ENCODE measurements around the gene LRRK2.
A peak's percentile ranks its signal among the peaks of the same experiment; 100 is the strongest.

The LRRK2 gene

DNA sequence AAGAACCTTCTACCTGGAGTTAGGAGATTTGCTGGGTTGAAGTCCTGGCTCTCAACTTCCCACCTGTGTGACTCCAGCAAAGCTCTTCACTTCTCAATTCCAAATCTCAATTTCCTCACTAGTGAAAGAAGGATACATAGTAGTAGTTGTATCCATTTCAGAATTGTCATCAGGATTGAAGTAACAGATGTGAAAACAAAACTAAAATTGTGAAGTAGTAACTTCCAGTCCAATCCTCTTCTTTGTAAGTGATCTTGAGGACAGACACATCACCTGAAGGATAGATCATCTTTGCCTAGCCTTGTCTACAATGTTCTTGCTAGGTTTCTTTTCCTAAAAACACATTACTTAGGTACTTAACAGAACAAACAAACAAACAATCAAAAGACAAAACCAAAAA lies 1.2 kb upstream of the LRRK2 start:
- DNase-seq (ENCODE audit: low read depth): no peak
- H3K4me3 ChIP-seq (ENCODE audit: low read length): no peak overlapping the region
- TF ChIP-seq, protein P1, sequence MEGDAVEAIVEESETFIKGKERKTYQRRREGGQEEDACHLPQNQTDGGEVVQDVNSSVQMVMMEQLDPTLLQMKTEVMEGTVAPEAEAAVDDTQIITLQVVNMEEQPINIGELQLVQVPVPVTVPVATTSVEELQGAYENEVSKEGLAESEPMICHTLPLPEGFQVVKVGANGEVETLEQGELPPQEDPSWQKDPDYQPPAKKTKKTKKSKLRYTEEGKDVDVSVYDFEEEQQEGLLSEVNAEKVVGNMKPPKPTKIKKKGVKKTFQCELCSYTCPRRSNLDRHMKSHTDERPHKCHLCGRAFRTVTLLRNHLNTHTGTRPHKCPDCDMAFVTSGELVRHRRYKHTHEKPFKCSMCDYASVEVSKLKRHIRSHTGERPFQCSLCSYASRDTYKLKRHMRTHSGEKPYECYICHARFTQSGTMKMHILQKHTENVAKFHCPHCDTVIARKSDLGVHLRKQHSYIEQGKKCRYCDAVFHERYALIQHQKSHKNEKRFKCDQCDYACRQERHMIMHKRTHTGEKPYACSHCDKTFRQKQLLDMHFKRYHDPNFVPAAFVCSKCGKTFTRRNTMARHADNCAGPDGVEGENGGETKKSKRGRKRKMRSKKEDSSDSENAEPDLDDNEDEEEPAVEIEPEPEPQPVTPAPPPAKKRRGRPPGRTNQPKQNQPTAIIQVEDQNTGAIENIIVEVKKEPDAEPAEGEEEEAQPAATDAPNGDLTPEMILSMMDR (conservative IDR thresholded peaks at IDR 0.05; ENCODE audit: low read depth, low read length): no peak

DNA sequence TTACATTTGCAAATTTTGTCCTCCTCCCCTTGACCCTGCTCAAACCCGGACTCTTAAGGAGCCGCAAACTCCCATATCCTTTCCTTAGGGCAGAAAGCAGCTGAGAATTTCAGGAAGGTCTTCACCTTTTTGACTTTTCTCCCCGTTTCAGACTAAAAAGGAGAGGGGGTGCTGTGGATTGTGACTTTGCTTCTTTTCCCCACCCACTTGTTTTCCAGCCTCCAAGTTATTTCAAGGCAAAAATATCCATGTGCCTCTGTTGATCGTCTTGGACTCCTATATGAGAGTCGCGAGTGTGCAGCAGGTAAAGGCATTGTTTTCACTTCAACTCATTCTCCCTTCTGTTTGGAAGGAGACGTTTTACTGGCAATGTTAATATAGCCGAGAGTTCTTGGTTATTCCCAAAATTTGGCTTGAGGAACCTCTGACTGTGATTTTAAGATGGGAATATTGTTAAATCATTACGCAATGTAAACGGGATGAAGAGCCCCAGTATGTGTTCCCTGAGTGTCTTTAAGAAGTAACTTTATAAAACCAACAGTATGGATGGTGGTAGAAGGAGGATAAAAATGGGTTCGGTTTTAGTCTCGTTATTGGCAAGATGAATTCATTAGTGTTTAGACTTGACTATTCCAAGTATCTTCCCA lies 663 bp downstream of the LRRK2 start:
- no peak for DNase-seq (ENCODE audit: low read depth)
- TF ChIP-seq, protein P1 (conservative IDR thresholded peaks at IDR 0.05; ENCODE audit: low read depth, low read length): no peak
- peak overlapping the region; percentile 50 for H3K4me3 ChIP-seq (ENCODE audit: low read length)

DNA sequence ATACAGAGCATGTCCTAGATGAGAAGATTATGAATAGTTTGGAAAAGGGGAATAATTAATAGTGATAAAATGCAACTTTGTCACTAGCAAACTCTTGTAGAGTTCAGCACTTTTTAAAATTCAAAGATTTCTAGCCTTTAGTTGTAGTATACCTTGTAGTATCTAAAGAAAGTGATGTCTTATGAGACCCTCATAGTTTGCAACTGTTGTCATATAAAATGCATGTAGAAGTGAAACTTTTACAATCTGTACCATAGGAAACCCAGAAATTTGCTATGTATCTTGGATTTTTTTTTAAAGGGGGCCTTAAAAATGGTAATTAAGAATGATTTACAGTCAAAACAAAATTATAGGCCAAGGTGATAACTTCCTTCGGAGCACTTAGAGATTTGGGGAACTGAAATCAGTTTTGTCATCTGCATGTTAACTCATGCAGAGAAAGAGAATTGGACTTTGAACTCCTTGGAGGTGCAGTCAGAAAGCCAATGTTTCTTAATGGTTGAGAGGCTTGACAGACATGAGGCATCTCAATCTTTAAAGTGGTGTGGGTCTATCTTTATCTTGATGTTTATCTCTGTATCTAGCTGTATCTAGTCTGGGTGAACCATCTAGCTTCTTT lies 1.3 kb downstream of the LRRK2 start:
- H3K4me3 ChIP-seq (ENCODE audit: low read length): no peak overlapping the region
- TF ChIP-seq, protein P1 (conservative IDR thresholded peaks at IDR 0.05; ENCODE audit: low read depth, low read length): no peak
- DNase-seq (ENCODE audit: low read depth): no peak

DNA sequence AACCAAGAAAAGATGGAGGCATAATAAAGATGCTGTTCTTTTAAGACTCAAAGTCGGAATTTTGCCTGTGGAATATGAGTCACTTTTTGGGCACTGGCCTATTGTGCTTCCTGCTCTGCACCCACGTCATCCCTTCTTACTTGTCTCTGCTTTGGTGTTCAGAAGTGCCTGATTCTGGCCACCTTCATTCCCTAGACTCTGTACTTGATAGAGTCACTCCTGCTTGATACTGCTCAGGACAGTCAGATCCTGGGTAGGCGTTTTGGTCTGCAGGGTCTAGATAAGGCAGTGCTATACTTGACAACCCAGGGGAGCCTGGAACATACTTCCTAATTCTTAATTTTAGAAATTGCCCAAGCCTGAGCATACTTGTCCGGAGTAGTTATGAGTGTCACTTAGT lies 1.9 kb downstream of the LRRK2 start:
- DNase-seq (ENCODE audit: low read depth): no peak
- no peak overlapping the region for H3K4me3 ChIP-seq (ENCODE audit: low read length)
- TF ChIP-seq, protein P1 (conservative IDR thresholded peaks at IDR 0.05; ENCODE audit: low read depth, low read length): no peak

DNA sequence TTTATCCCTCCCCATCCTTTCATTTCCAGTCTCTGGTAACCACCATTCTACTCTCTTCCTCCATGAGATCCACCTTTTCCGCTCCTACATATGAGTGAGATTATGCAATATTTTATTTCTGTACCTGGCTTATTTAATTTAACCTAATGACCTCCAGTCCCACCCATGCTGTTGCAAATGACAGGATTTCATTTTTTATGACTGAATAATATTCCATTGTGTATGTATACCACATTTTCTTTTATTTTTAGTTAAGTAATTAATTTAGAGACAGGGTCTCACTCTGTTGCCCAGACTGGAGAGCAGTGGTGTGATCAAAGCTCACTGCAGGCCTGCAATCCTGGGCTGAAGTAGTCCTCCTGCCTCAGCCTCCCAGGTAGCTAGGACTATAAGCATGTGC lies 2.6 kb downstream of the LRRK2 start:
- TF ChIP-seq, protein P1 (conservative IDR thresholded peaks at IDR 0.05; ENCODE audit: low read depth, low read length): no peak
- DNase-seq (ENCODE audit: low read depth): no peak
- H3K4me3 ChIP-seq (ENCODE audit: low read length): no peak overlapping the region

DNA sequence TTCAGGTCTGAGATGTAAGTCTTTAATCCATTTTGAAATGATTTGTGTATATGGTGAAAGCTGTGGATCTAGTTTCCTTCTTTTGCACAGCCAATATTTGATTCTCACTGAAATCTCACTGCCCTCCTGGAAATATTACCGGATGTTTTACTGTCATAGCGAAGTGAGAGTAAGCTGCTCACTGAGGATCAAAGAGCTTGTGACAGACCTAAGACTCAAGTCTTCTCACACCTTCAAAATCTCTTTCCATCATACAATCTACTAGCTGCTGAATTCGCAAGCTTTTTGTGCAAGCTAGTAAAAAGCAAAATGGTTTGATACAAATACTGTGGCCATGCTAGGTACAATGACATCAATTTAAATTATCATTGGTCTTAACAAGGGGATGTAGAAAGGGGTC lies 3.9 kb downstream of the LRRK2 start:
- no peak overlapping the region for H3K4me3 ChIP-seq (ENCODE audit: low read length)

More for the DNA sequence above, 3.9 kb downstream of the LRRK2 start:
- no peak for DNase-seq (ENCODE audit: low read depth)
- TF ChIP-seq, protein P1 (conservative IDR thresholded peaks at IDR 0.05; ENCODE audit: low read depth, low read length): no peak

Measured in retinal pigment epithelial cell (primary cell).